Right atrium auricular region (tissue), 2 donors: Measurements from ENCODE around the gene C9orf78. TPM values are rescaled to one million over a fixed set of nuclear protein-coding genes. Genes with fewer than 3 reads are reported as not detected.

Experiments
- DNase-seq: peaks from one replicate; pipeline ENCODE4 v3.0.0-alpha.2; 2019; ENCODE audit warnings: low spot score
- H3K27ac ChIP-seq, 2 donors: fragments of 200-600 bp; sonication (generic); 1 replicate in 1 of 2; 2 replicates in 1 of 2; pipeline ENCODE4 v1.5.1; 2016 to 2019
- H3K27me3 ChIP-seq, 2 donors: fragments of 200-600 bp; sonication (generic); one replicate each; pipeline versions ENCODE4 v1.5.1 to v1.6.0; 2017 to 2019
- H3K36me3 ChIP-seq: fragments of 200-600 bp; sonication (generic); one replicate; pipeline ENCODE4 v1.5.1; 2016
- H3K4me1 ChIP-seq, 2 donors: fragments of 200-600 bp; sonication (generic); one replicate each; pipeline versions ENCODE4 v1.5.1 to v1.6.0; 2017 to 2019
- H3K4me3 ChIP-seq, 2 donors: fragments of 200-600 bp; sonication (generic); 1 replicate in 1 of 2; 2 replicates in 1 of 2; pipeline ENCODE4 v1.5.1; 2017 to 2019; ENCODE audit warnings: mild to moderate bottlenecking in 1 of 2, moderate library complexity in 1 of 2
- H3K9me3 ChIP-seq, 2 donors: fragments of 200-600 bp; sonication (generic); one replicate each; pipeline ENCODE4 v1.5.1; 2019
- CTCF ChIP-seq, 2 donors: fragments of 200-600 bp; sonication (generic); IDR thresholded peaks; one replicate each; pipeline ENCODE4 v1.5.1; 2019; ENCODE audit warnings: antibody characterized with exemption in 2 of 2
- total RNA-seq, 2 donors: library from RNA; depleted of rRNA; stranded (reverse); fragments of >200 nt; gene quantifications; one replicate each; pipeline ENCODE4 v1.1.0, GENCODE V29; 2016

C9orf78 gene
- total RNA-seq, 2 donors from 2014 or later = 43.1 to 67.2 TPM

DNA sequence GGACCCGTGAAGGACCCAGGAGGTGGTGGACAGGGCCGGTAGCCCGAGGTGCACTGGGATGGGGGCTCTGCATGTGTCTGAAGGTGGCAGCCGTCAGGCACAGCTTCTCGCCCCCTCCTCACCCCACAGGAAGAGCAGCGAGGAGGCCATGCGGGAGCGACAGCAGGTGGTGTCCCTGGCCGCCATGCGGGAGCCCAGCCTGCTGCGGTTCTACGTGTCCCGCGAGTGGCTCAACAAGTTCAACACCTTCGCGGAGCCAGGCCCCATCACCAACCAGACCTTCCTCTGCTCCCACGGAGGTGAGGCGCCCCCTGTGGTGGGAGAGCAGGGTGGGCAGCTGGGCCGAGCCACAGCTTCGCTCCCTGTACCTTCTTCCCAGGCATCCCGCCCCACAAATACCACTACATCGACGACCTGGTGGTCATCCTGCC, 40.1 kb upstream of the C9orf78 start:
- peaks cover 41% of the 10 kb centered on the region for H3K36me3 ChIP-seq
- no peak for TF ChIP-seq CTCF (IDR thresholded peaks at IDR 0.05)
- no peak overlapping the region for H3K27ac ChIP-seq

DNA sequence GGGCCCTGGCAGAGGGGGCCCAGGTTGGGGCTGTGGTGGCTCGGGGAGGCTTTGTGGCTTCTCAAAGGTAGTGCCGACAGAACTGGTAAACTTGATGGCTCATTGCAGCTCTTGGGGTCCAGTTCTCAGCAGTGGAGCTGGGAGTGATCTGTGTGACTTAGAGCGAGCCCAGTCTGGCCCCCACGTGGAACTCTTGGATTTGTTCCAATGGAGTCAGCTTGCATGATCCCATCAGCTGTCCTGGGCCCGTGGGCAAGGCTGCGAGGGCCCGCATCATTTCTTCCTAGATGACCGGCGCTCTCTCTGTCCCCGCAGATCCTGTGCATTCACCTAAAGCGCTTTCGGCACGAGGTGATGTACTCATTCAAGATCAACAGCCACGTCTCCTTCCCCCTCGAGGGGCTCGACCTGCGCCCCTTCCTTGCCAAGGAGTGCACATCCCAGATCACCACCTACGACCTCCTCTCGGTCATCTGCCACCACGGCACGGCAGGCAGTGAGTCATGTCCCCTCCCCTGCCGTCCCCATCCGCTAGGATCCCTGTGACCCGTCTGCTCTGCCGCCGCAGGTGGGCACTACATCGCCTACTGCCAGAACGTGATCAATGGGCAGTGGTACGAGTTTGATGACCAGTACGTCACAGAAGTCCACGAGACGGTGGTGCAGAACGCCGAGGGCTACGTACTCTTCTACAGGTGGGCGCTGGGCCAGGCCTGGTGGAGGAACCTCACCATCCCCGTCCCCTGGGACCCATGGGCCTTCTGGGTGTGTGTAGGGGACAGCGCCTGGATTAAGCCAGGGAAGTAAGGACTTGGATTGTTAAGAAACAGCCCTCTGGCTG, 39.4 kb upstream of the C9orf78 start:
- no peak overlapping the region for H3K27ac ChIP-seq
- no peak overlapping the region for H3K4me3 ChIP-seq
- no peaks in the 10 kb centered on the region for H3K9me3 ChIP-seq
- no peak for DNase-seq
- H3K4me1 ChIP-seq = peaks cover 0 to 8% of the 10 kb centered on the region in 2 donors
- H3K27me3 ChIP-seq = no peaks in the 10 kb centered on the region
- peaks cover 41% of the 10 kb centered on the region for H3K36me3 ChIP-seq
- TF ChIP-seq CTCF (IDR thresholded peaks at IDR 0.05) = no peak

More for the DNA sequence above, 40.1 kb upstream of the C9orf78 start:
- Histone ChIP-seq H3K27me3 (no peaks in the 10 kb centered on the region), H3K4me1 (peaks cover 0 to 1% of the 10 kb centered on the region in 2 donors), H3K9me3 (no peaks in the 10 kb centered on the region), H3K4me3 (no peak overlapping the region)
- no peak for DNase-seq

GRCh38 chr9:129873563-129874190, 38.6 kb upstream of the C9orf78 start:
- Histone ChIP-seq H3K9me3 (no peaks in the 10 kb centered on the region), H3K4me1 (peaks cover 0 to 8% of the 10 kb centered on the region in 2 donors), H3K36me3 (peaks cover 41% of the 10 kb centered on the region), H3K27me3 (no peaks in the 10 kb centered on the region), H3K4me3 (no peak overlapping the region), H3K27ac (no peak overlapping the region)
- no peak for TF ChIP-seq CTCF (IDR thresholded peaks at IDR 0.05)
- DNase-seq = no peak

DNA sequence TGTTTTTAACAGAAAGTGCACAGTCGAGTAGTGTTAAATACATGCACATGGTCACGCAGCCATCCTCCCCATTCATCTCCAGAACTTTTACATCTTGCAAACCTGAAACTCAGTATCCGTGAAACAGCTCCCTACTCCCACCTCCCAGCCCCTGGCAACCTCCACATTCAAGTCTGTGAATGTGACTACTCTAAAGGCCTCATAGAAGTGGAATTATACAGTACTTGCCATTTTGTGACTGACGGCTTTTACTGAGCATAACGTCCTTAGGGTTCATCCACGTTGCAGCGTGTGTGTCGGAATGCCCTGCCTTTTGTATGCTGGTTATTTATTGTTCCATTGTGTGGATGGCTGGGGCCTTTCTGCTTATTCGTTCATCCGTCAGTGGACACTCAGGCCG, 36.0 kb upstream of the C9orf78 start:
- Histone ChIP-seq H3K9me3 (no peaks in the 10 kb centered on the region), H3K4me3 (no peak overlapping the region), H3K27me3 (no peaks in the 10 kb centered on the region), H3K36me3 (peaks cover 33% of the 10 kb centered on the region), H3K4me1 (peaks cover 0 to 8% of the 10 kb centered on the region in 2 donors), H3K27ac (no peak overlapping the region)
- TF ChIP-seq CTCF (IDR thresholded peaks at IDR 0.05) = no peak
- no peak for DNase-seq

DNA sequence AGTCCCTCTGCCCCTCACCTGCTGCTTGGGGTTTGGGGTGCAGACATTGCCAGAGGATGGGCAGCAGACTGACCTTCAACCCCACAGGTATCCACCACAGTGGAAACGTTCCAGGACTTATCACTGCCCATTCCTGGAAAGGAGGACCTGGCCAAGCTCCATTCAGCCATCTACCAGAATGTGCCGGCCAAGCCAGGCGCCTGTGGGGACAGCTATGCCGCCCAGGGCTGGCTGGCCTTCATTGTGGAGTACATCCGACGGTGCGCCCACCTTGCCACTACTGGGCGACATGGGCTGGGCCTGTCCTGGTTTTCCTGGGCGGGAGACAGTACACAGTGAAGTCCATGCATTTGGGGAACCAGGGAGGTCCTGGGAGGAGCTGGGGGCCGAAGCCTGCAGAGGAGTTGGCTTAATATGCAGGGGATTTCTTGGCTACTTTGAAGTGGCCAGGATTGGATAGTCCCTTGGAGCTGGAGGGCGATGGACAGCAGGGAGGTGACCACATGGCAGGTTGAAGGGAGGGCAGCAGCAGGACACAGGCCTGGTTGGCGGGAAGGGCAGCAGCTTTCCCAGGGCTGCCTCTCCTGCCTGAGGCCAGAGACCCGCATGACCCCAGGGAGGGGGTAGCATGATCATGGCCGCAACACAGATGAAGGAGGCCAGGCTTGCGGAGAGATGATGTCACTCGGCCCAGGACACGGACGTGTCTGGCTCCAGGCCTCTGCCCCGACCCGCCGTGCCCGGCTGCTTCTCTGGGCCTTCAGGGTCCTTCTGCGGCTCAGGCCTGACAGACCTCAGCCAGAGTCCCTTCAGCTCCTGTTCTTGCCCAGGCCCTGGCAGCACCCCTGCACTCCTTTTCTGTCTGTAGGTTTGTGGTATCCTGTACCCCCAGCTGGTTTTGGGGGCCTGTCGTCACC, 34.8 kb upstream of the C9orf78 start:
- Histone ChIP-seq H3K4me3 (no peak overlapping the region), H3K27me3 (no peaks in the 10 kb centered on the region), H3K4me1 (peaks cover 0 to 8% of the 10 kb centered on the region in 2 donors), H3K9me3 (no peaks in the 10 kb centered on the region), H3K27ac (no peak overlapping the region), H3K36me3 (peaks cover 30% of the 10 kb centered on the region)
- no peak for DNase-seq
- no peak for TF ChIP-seq CTCF (IDR thresholded peaks at IDR 0.05)
